AG09319 (cell line): ENCODE measurements around the gene SLC25A3.
A peak's percentile ranks its signal among the peaks of the same experiment; 100 is the strongest.
"Not testable (repeated sequence)": the region's sequence is repeated elsewhere in the genome, so short reads cannot be mapped to it uniquely, and the experiment has no call there.

Experiments used
- DNase-seq: peaks from one replicate; pipeline ENCODE4 v3.0.0-alpha.2; 2010; ENCODE audit warnings: low read depth; ENCODE audit errors: extremely low read depth
- CTCF ChIP-seq: IDR thresholded peaks from 2 replicates; pipeline ENCODE4 v1.5.1; 2011; ENCODE audit warnings: low read depth, mild to moderate bottlenecking, inconsistent platforms, low read length, moderate library complexity

The SLC25A3 gene

GRCh38 chr12:98593351-98594049, at the start of gene SLC25A3:
TSS of gene SLC25A3 (plus strand) at chr12:98593686. CDS start at chr12:98593979, 293 bp downstream.
- DNase-seq: peak; percentile 97
- TF ChIP-seq CTCF: no peak

DNA sequence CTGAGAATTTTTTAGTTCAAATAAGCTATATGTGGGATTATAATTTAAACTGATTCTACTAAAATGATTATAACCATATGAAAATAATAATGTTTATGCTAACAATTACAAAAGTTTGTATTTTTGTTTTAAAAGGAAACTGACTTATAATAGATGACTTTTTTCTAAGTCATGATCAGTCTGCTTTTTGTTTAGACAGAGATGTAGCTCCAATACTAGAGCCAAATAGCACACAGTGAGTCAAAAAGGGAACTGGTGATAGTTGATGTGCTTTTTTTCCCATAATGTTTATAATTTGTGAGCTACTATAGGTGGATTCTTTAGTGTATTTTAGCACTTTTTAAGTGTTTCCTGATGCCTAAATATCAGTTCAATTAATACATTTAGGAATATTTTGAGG, 49.8 kb upstream of the SLC25A3 start:
- no peak for DNase-seq
- no peak for TF ChIP-seq CTCF

- no peak for TF ChIP-seq CTCF
- no peak for DNase-seq
These were observed 48.7 kb upstream of the SLC25A3 start for GRCh38 chr12:98544751-98545150.

GRCh38 chr12:98549371-98550110, 43.9 kb upstream of the SLC25A3 start:
- no peak for DNase-seq
- TF ChIP-seq CTCF: no peak

DNA sequence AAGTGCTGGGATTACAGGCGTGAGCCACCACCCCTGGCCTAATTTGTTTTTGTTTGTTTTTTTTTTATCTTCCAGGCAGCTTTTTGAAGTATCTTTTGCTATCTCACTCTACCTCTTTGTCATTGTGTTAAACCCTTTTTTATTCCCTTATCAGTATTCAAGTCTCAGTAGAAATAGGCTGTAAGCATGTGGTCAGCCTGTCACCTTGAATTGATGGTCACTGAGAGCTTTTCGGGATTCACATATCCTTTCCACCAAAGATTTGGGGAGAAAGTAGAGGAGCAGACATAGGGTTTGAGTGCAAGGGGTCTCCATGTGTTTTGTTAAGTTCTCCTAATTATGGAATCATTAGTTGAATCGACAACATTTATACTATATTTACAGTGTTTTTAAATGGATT, 41.7 kb upstream of the SLC25A3 start:
- no peak for DNase-seq

GRCh38 chr12:98558097-98558496, 35.4 kb upstream of the SLC25A3 start:
- not testable (repeated sequence) for DNase-seq

More for the DNA sequence above, 41.7 kb upstream of the SLC25A3 start:
- TF ChIP-seq CTCF: no peak

DNA sequence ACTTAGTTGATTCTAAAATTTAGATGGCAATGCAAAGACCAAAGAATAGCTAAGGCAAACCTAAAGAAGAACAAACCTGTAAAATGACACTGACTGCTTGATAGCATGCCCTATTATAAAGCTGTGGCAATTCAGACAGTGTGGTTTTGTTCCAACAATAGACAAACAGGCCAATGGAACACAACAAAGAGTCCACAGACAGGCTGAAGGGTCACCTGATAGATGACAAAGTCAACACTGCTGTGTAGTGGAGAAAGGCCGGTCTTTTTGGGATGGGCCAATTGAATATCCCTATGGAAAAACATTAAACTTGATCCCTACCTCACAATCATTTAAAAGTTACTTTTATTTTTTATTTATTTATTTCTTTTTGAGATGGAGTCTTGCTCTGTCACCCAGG, 33.8 kb upstream of the SLC25A3 start:
- no peak for DNase-seq
- TF ChIP-seq CTCF: no peak

DNA sequence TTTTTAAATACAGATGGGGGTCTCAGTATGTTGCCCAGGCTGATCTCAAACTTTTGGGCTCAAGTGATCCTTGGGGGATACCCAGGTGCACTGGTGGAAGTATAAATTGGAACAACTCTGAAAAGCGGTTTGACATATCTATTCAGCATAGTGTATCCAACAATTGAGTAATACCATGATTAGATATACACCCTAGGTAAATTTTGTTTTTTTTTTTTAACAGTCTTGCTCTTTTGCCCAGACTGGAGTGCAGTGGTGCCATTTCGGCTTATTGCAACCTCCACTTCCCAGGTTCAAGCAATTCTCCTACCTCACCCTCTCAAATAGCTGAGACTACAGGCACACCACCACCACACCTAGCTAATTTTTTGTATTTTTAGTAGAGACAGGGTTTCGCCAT, 31.6 kb upstream of the SLC25A3 start:
- TF ChIP-seq CTCF: no peak
- no peak for DNase-seq
